ENCODE results near the gene ZBTB32. TPM values are rescaled to one million over a fixed set of nuclear protein-coding genes. Genes with fewer than 3 reads are reported as not detected.

ZBTB32 gene
- polyA plus RNA-seq, 2 of the 4 experiments (the other 2 are of a cell fraction): not detected

- peak overlapping the region; percentile 87 for H3K4me3 ChIP-seq
- WGBS (ENCODE audit: missing lambda C conversion rate): 32% methylated on average over 52 of the region's 52 CpGs
- H3K9me3 ChIP-seq: no peaks in the 10 kb centered on the region
- peak overlapping the region; percentile 91 to 98 for H3K27ac ChIP-seq
- TF ChIP-seq JUN (IDR thresholded peaks at IDR 0.05) (peak in 1 of 2 experiments; percentile 46; a peak in 1 of 5 replicates), RNF2 (IDR thresholded peaks at IDR 0.05; ENCODE audit: borderline replicate concordance, low read depth) (peak; percentile 68; the same call in 1 of the 2 replicates), USF2 (IDR thresholded peaks at IDR 0.05) (peak; percentile 16; the same call in 1 of the 2 replicates), MAX (IDR thresholded peaks at IDR 0.05) (peak; percentile 94), HDAC2 (IDR thresholded peaks at IDR 0.05) (no peak), ZFP36 (IDR thresholded peaks at IDR 0.05; ENCODE audit: borderline replicate concordance, partially characterized antibody) (no peak), HOXB5 (CRISPR knock-in tag; IDR thresholded peaks at IDR 0.05) (0 out of 2 replicates have a peak, but pooled peaks have one; percentile 64), FOXS1 (CRISPR knock-in tag; IDR thresholded peaks at IDR 0.05) (no peak), NPAS2 (CRISPR knock-in tag; IDR thresholded peaks at IDR 0.05; ENCODE audit: borderline replicate concordance) (peak; percentile 49; the same call in 1 of the 2 replicates), CHD4 (IDR thresholded peaks at IDR 0.05; ENCODE audit: borderline replicate concordance) (no peak), NFE2L2 (conservative IDR thresholded peaks at IDR 0.05; ENCODE audit: low read length) (no peak), POLR2A (IDR thresholded peaks at IDR 0.05; ENCODE audit: low read length) (peak; percentile 92), FOSL2 (IDR thresholded peaks at IDR 0.05) (no peak), FOSL2 (CRISPR knock-in tag; IDR thresholded peaks at IDR 0.05) (no peak), PHF8 (IDR thresholded peaks at IDR 0.05; ENCODE audit: borderline replicate concordance, low read depth) (peak; percentile 71; the same call in 1 of the 2 replicates), ZNF302 (CRISPR knock-in tag; IDR thresholded peaks at IDR 0.05) (no peak), ATOH8 (CRISPR knock-in tag; IDR thresholded peaks at IDR 0.05; ENCODE audit: low read depth) (no peak), HES2 (IDR thresholded peaks at IDR 0.05) (no peak), E2F6 (IDR thresholded peaks at IDR 0.05; ENCODE audit: borderline replicate concordance, low read depth) (peak; percentile 98), CBX8 (IDR thresholded peaks at IDR 0.05) (no peak), KDM5A (IDR thresholded peaks at IDR 0.05) (no peak), MAFK (IDR thresholded peaks at IDR 0.05; ENCODE audit: partially characterized antibody) (no peak), HOXA7 (CRISPR knock-in tag; IDR thresholded peaks at IDR 0.05) (no peak), RCOR1 (IDR thresholded peaks at IDR 0.05; ENCODE audit: low read depth, low read length) (no peak), JUNB (IDR thresholded peaks at IDR 0.05) (no peak), RFX5 (IDR thresholded peaks at IDR 0.05) (0 out of 2 replicates have a peak, but pooled peaks have one; percentile 15), RAD21 (conservative IDR thresholded peaks at IDR 0.05 in 1 of 2, IDR thresholded peaks at IDR 0.05 in 1 of 2) (no peak), TP53 (CRISPR knock-in tag; IDR thresholded peaks at IDR 0.05) (peak; percentile 37; the same call in 1 of the 2 replicates)
- H3K4me2 ChIP-seq: peak overlapping the region; percentile 89
- ATAC-seq: peak; percentile 41 to 67
- CTCF ChIA-PET: interaction anchor here (0.6 to 6.6 kb wide), 15 partner anchors 11 to 363 kb away, joined by 3 to 161 read pairs (median 5); partner anchors contain the start of gene ZBTB32
- peaks cover 20% of the 10 kb centered on the region for H3K4me1 ChIP-seq
- peak; percentile 30 to 90 for DNase-seq (ENCODE audit: low read depth in 1 of 2, low spot score in 1 of 2)
- POLR2A ChIA-PET: no interaction called here
- FAIRE-seq: no peak
Observed at GRCh38 chr19:35715981-35716800, 11.8 kb downstream of the ZBTB32 start.
